A172 (cell line): ENCODE results near the gene CNPY3. TPM values are rescaled to one million over a fixed set of nuclear protein-coding genes. Genes with fewer than 3 reads are reported as not detected.
"Not testable (repeated sequence)": the region's sequence is repeated elsewhere in the genome, so short reads cannot be mapped to it uniquely, and the experiment has no call there.

ENCODE experiments used
- DNase-seq: peaks from one replicate; pipeline ENCODE4 v3.0.0-alpha.2; 2015; ENCODE audit warnings: low spot score
- total RNA-seq: library from RNA; depleted of rRNA; stranded (reverse); fragments of >200 nt; shearing (Covaris generic); gene quantifications from 2 replicates; pipeline ENCODE4 v1.2.3, GENCODE V29; 2014; rRNA removed

CNPY3 gene
- 33.8 and 36.3 TPM in 2 replicates for total RNA-seq

DNA sequence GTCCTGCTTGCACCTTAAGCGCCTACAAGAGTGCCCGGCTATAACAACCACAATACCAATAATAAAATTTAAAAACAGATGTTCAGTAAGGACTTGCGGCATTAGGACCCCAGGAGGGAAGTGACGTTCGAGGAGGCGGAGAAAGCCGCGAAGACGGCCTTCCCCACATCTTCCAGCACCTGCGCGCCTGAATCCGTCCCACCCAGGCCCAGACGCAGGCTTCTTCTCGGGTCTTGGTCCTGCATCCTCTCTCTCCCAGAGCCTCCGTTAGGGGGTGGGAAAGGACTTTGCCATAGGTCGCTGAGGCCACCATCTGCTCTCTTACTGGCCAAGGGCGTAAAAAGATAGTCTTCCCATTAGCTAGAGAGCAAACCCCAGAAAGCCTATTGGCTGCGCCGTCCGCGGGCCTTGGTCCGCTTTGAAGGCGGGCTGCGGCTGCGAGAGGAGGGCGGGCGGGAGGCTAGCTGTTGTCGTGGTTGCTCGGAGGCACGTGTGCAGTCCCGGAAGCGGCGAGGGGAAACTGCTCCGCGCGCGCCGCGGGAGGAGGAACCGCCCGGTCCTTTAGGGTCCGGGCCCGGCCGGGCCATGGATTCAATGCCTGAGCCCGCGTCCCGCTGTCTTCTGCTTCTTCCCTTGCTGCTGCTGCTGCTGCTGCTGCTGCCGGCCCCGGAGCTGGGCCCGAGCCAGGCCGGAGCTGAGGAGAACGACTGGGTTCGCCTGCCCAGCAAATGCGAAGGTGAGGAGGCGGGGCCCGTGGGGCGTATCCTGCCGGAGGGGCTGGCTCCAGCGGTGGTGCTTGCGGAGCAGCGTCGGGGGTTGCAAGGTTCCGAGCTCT lies at the start of gene CNPY3:
CNPY3 (plus strand) TSS at position 495 of the 835 bp plus-strand sequence; CDS start at position 586, 91 bp downstream.
- DNase-seq = peak; percentile 97

DNA sequence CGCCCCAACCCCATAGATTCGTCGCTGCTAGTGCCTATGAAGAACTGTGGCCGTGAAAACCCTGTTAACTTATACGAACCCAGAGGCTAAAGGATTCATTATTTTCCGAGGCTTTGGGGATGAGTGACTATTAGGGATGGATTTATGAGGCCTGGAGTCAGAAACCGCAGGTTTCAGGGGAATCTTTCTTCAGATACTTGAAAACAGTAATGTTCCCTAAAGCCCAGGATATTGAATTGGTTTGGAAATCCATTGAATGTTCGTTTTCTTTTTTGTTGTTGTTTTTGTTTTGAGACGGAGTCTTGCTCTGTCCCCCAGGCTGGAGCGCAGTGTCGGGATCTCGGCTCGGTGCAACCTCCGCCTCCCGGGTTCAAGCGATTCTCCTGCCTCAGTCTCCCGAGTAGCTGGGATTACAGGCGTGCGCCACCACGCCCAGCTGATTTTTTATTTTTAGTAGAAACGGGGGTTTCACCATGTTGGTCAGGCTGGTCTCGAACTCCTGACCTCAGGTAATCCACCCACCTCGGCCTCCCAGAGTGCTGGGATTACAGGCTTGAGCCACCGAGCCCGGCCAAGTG lies 49.0 kb upstream of the CNPY3 start:
- DNase-seq = not testable (repeated sequence)

DNA sequence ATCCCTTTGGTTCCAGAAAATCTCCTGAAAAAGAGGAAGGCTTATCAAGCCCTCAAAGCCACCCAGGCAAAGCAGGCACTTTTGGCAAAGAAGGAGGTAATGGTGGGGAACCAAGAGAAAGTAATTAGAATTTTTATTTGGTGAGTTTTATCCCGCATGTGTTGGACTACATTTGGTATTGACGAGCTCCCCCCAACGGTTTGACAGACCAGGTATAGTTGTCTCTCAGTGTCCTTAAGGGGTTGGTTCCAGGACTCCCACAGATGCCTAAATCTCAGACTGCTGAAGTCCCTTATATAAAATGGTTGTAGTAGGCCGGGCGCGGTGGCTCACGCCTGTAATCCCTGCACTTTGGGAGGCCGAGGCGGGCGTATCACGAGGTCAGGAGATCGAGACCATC lies 48.4 kb upstream of the CNPY3 start:
- DNase-seq = not testable (repeated sequence)

DNA sequence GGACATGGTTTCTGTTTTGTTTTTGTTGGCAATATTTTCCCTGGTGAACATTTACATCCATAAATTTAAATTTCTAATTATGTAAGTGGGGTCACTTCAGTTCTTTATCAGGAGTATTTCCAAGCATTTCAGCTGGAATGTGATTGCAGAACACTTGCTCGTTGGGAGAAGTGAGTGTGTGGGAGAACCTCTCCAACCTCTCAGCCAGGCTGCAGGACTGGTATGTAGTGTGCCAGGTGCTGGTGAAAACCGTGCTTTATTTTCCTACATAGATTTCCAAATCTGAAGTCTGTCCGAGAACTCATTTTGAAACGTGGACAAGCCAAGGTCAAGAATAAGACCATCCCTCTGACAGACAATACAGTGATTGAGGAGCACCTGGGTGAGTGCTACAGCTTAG lies 43.6 kb upstream of the CNPY3 start:
- no peak for DNase-seq

DNA sequence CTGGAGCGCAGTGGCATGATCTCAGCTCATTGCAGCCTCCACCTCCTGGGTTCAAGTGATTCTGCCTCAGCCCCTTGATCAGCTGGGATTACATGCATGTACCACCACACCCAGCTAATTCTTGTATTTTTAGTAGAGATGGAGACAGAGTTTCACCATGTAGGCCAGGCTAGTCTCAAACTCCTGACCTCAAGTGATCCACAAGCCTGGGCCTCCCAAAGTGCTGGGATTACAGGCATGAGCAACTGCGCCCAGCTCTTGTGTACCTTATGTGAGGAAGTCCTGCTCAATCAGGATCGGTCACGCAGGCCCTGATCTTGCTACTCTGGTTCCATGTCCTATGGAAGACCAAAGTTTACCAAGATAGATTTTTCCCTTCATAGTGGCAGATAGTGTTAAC lies 41.1 kb upstream of the CNPY3 start:
- not testable (repeated sequence) for DNase-seq

DNA sequence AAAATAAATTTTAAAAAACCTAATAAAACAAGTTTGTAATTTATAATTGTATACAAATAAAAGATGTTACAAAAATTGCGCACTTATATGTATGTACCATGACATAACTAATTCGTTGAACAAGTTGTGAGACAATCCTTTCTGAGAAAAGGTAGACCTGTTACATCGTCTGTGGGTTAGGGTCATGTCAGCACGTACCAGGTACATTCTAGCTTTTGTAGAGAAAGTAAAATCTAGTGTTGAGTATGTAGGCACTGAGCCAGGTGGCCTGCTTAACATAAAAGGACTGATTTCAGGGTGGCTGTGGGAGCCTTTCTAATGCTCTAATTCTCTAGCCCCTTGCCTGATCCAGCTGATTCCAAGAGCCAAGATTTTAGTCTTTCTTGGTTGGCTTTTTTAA lies 39.5 kb upstream of the CNPY3 start:
- no peak for DNase-seq

DNA sequence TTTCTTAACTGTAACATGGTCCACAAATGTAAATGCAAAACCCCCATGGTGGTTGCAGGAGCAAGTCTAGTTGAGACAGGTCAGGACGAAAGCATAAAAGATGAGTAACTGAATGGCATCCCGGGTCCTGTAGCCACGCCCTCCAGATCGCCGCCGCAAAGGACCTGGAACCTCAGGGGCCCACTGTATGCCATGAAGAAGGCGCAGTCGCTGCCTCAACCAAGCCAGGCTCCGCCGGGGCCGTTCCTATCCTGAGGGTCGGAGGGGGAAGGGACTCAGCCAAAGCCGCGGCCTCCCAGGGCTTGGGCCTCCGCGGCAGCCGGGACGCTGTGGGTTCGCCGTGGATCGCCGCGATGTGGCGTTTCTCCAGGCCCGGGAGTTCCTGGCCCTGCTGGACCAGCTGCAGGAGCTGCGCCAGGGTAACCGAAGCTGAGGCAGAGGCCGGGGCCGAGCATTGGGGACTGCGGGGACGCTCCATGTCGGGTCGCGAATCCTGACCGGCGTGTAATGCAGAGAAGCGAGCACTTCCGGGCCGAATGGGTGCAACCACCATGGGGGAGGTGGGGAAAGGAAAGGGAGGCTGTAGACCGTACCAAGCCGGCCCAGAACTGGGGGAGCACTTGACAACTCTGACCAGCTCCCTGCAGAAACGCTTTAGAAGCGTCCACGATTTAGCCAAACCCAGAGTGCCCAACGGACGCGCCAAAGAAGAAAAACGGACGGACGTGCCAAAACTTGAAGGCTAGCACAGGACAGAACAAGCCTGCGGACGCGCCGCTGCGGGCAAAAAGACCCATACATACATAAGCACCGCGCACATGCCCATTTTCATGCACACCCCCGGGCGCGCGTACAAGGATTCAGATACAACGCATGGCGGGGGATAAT lies 38.7 kb upstream of the CNPY3 start:
- peak; percentile 80 for DNase-seq

DNA sequence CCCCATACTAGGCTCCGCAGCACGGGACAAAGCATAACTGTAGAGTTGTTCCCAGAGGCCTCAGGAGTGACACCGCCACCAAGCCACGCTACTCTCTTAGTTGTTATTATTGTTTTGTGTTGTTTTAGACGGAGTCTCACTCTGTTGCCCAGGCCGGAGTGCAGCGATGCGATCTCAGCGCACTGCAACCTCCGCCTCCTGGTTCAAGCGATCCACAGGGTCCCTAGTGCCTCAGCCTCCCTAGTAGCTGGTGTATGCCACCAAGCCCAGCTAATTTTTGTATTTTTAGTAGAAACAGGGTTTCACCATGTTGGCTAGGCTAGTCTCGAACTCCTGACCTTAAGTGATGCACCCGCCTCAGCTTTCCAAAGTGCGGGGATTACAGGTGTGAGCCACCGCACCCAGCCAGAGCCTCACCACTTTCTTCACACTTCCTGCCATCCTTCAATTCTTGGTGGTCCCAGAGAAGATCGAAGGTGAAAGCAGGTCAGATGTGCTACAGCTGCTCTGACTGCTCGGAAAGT lies 38.0 kb upstream of the CNPY3 start:
- no peak for DNase-seq

DNA sequence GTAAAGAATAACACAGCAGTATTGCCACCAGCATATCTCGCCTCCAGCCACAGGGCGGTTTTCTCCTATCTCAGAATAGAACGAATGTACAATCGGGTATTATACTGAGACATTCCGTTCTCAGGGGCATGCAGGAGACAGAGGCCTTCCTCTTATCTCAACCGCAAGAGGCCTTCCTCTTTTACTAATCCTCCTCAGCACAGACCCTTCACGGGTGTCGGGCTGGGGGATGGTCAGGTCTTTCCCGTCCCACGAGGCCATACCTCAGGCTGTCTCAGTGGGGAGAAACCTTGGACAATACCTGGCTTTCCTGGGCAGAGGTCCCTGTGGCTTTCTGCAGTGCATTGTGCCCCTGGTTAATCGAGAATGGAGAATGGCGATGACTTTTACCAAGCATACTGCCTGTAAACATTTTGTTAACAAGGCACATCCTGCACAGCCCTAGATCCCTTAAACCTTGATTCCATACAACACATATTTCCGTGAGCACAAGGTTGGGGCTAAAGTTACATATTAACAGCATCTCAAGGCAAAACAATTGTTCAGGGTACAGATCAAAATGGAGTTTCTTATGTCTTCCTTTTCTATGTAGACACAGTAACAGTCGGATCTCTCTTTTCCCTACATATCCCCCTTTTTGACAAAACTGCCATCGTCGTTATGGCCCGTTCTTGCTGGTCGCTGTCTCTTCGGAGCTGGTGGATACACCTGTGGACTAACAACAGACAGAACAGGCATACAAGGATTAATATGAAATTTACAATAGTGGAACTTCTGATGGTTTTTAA lies 35.0 kb upstream of the CNPY3 start:
- DNase-seq = not testable (repeated sequence)

DNA sequence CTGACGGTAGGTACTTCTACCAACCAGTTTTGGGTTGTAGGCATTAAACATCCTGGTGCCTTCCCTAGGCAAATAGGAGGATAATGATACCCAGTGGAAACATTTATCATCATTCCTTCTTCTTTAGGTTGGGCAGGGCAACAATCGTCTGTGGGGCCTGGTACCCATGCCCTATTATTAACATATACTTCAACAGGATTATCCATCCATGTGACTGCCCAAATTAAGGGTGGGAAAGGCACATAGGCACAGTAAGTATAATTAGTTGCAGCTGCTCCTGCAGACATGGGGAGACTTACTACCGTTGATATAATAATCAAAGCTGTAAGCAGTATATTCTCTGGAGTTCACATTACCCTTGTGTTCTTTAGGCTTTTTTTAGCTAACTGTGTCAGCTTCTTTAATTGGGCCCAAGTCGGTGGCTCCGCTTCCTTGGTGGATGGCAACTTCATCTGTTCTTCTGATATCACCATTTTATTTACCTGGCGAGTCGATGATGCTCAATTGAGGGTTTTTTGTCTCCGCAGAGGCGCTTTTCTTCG lies 33.0 kb upstream of the CNPY3 start:
- DNase-seq = no peak

DNA sequence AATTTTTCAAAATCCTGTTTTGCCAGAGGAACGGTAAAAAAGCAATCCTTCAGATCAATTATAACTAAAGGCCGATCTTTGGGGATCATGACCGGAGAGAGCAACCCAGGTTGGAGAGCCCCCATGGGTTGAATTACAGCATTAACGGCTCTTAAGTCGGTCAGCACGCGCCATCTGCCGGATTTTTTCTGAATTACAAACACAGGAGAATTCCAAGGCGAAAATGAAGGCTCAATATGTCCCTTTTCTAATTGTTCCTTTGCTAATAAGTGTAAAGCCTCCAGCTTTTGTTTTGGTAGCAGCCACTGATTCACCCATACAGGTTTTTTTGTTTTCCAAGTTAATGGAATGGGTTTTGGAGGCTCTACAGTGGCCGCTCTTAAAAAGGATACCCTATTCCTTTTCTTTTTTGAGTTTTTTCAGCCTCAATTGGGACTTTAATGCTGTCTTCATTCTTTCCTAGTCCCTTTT lies 30.4 kb upstream of the CNPY3 start:
- DNase-seq = peak; percentile 51

DNA sequence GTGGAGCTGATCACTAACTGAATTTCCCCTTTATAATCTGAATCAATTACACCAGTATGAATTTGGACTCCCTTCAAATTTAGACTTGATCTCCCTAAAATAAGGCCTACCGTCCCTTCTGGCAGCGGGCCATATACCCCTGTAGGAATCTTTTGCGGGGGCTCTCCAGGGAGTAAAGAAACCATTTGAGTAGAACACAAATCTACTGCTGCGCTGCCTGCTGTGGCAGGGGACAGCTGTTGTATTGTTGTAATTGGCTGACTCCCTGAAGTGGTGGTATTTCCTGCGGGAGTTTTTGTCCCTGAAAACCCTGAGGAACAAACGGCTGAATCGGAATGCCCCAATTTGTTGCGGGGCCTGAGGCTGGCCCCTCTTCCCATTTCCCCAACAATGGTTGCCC lies 29.4 kb upstream of the CNPY3 start:
- DNase-seq = no peak

DNA sequence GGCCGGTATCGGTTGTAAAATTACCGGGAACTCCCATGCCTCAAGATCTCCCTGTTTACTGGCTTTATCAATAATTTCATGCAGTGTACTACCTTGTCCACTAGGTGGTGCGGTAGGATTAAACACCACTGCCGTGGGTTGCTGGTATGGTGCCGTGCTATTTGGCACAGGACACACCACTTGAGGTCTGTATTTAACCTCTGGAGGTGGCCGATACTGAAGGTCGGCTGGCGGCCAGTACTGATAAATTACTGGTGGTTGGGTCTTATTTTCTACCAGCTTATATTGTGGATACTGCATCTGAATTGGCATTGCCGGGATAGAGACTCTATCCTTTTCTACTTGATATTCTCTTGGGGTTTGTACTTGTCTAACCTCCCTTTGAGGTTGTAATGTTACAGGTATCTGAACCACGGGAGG lies 27.7 kb upstream of the CNPY3 start:
- peak; percentile 74 for DNase-seq

DNA sequence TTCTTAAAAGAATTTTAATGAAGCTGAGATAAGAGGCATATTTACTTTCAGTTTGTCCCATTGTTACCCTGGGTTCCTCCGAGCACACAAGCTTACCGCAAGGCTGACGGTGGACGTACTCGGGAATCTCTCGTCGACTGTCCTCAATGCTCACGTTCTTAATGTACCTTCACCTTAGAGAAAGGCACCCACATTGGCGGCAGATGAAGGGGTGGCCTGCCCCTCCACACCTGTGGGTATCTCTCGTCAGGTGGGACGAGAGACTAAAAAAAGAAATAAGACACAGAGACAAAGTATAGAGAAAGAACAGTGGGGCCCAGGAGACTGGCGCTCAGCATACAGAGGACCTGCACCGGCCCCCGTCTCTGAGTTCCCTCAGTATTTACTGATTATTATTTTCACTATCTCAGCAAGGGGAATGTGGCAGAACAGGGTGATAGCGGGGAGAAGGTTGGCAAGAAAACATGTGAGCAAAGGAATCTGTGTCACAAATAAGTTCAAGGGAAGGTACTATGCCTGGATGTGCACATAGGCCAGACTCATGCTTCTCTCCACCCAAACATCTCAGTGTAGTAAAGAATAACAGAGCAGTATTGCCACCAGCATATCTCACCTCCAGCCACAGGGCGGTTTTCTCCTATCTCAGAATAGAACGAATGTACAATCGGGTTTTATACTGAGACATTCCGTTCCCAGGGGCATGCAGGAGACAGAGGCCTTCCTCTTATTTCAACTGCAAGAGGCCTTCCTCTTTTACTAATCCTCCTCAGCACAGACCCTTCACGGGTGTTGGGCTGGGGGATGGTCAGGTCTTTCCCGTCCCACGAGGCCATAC lies 26.6 kb upstream of the CNPY3 start:
- not testable (repeated sequence) for DNase-seq

DNA sequence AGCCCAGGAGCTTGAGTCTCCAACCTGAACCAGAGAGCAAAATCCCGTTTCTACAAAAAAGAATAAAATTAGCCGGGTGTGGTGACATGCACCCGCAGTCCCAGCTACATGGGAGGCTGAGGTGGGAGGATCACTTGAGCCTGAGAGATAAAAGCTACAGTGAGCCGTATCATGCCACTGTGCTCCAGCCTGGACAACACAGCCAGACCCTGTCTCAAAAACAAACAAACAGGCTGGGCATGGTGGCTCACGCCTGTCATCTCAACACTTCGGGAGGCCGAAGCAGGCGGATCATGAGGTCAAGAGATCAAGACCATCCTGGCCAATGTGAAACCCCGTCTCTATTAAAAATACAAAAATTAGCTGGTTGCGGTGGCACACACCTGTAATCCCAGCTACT lies 24.8 kb upstream of the CNPY3 start:
- no peak for DNase-seq

DNA sequence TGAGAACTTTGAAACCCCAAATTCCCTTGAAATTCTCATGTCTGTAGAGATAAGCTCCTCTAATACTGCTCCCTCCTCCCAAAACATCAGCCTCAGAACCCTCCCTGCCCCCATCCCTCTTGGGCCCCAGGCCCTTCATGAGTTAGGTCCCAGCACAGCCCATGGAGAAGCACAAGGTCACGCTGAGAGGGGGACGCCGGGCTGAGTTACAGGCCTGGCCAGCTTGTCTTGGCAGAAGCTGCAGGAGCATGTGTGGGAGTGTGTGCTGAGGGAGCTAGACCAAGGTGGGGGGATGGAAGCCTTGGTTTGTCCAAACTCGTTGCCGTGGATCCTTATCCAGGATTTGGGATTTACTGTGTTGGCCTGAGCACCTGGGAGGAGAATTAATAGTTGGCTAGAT lies 21.9 kb upstream of the CNPY3 start:
- no peak for DNase-seq

DNA sequence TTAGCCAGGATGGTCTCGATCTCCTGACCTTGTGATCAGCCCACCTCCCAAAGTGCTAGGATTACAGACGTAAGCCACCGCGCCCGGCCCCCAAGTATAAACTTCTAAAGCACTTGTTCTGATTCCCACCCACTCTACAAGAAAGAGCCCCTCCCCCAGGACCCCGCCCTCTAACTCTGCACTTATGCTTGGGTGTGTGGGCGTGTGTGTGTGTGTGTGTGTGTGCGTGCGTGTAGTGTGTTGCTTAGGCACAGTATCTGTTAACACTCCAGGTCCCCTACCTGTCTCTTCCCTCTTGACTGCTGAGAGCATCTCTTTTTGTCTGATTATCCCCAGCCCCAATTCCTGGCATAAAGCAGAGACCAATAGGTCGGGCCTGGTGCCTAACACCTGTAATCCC lies 19.4 kb upstream of the CNPY3 start:
- no peak for DNase-seq

DNA sequence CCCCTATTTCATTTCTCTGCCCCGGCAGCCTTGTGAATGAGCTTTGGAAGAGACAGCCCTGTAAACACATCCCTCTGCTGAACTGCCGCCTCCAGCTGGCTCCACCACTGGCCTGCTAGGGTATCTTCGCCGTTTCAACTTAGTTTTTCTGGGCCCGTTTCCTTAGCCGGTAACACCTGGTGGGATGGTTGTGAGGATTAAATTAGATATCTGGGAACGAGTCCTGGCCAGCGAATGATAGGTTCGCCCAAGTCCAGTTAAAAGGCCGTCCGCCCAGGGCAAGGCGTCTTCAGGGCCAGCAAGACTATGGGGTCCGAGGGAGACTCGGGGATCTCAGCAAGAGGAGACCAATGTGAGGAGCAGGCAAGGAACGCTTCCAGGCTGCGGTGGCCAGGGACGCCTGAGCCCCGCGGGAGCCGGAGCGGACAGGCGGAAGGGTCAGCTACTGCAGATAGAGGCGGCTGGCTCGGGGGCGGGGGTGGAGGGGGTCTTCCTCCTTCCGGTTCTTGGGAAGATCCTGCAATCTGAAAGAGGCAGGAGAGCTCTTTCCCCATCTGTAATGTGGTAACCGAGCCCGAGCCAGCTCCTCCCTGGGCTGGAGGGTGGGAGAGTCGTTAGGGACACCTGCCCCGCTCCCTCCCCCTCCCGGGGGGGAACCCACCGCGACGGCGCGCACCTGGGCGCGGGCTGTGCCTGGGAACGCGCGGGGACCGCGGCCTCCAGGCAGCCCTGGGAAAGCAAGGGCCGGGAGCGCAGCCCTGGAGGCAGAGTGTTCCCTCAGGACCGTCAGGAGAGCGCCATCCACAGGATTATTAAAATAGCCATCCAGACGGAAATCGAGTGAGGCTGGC lies 17.9 kb upstream of the CNPY3 start:
- DNase-seq = no peak

DNA sequence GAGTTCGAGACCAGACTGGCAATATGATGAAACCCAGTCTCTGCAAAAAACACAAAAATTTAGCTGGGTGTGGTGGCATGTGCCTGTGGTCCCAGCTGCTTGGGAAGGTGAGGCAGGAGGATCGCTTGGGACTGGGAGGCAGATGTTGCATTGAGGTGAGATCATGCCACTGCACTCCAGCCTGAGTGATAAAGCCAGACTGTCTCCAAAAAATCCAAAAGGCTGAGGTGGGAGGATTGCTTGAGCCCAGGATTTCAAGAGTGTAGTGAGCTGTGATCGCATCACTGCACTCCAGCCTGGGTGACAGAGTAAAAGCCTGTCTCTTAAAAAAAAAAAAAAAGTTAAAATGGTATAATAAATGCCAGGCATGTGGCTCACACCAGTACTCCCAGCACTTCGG lies 14.7 kb upstream of the CNPY3 start:
- DNase-seq = no peak
